NCI-H1436 (cell line): ENCODE results near the gene SLC15A3.

Experiments used
- DNase-seq: peaks from one replicate; lab custom pipeline; 2025; lab: John Stamatoyannopoulos, UW

SLC15A3 gene

DNA sequence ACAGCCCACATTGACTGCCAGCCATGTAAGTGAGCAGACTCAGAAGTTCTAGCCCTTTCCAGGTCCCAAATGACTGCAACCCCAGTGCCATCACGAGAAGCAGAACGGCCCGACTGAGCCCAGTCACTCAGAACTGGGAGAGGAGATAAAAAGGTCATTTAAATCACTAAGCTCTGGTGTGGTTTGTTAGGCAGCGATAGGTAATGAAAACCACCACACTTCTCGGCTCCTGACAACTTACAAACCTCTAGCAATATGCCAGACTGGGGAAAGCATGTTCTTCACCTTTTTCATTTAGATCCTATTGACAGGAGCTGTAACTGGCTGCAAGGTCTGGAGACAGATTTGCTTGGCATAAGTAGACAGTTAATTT, 6.7 kb downstream of the SLC15A3 start:
- no peak for DNase-seq

DNA sequence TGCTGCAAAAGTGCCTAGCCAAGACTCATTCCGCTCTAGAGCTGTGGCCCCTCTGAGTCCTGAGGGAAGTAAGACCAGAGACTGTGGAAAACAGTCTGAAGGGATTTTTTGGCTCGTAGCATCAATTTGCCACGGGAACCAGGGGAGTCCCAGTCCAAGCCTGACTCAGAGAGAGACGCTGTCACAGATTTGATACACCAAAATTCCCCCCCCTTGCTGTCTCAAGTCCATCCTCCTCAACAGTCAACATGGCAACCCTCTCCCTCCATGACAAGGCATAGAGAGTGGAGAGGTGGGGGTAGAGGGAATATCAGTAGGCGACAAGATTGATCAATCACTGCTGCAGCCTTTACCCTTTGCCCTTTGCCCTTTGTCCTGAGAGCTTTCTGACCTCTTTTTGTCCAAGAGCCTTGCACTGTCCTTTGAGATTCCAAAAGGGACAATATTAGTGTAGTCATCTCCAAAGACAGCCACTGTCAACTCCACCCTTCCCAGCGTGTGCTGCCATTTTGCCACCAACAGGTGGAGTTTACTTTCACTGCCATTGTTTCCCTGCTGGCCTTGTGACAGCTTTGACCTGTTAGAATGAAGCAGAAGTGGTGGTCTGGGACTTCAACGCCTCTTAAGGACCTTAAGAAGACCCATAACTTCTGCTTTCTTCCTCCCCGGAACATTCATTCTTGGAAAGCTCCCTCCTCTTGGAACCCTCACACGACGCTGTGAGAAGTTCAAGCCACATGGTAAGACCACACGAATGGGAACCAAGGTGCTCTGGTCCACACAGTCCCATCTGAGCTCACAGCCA, 7.3 kb downstream of the SLC15A3 start:
- no peak for DNase-seq

DNA sequence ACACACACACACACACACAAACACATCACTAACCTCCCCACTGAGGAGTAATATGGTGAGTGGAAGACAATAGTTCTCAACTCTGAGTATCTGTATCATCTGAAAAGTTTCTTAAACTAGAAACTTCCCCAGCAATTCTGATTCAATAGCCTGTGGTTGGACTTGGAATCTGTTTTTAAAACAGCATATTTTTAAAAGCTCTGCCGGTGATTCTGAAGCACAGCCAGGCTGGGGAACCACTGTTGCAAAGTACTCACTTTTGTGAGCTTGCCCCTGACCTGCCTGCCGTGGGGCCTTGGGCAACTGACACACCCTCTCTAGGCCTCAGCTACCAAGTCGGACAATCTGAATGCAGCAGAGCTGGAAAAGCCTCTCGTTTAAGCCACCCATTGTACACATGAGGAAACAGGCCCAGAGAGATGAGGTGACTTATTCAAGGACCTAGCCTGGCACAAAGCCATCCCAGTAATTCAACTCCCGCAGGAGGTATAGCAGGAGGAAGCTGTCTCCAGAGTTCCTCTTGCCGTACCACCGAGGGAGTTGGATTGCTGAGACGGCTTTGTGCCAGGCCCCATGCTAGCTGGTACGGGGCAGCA, 8.9 kb downstream of the SLC15A3 start:
- DNase-seq = peak; percentile 33

DNA sequence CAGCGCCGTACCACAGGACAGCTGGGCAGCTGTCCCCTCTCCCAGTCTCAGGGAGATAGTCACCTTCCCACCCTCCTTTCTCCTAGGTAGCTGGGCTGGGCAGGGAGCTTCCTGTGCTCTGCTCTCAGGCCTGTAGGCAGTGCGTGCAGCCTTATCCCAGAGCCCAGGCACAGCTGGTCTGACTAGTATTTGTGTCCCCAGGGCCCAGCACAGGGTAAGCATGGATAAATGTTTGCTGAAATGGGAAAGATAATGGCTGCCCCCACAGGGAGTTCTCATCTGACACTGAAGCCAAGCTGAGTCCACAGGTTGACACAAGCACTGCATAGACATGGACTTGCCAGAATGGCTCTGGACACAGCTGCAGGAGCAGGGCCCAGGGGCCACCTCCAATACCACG, 9.8 kb downstream of the SLC15A3 start:
- DNase-seq = no peak

DNA sequence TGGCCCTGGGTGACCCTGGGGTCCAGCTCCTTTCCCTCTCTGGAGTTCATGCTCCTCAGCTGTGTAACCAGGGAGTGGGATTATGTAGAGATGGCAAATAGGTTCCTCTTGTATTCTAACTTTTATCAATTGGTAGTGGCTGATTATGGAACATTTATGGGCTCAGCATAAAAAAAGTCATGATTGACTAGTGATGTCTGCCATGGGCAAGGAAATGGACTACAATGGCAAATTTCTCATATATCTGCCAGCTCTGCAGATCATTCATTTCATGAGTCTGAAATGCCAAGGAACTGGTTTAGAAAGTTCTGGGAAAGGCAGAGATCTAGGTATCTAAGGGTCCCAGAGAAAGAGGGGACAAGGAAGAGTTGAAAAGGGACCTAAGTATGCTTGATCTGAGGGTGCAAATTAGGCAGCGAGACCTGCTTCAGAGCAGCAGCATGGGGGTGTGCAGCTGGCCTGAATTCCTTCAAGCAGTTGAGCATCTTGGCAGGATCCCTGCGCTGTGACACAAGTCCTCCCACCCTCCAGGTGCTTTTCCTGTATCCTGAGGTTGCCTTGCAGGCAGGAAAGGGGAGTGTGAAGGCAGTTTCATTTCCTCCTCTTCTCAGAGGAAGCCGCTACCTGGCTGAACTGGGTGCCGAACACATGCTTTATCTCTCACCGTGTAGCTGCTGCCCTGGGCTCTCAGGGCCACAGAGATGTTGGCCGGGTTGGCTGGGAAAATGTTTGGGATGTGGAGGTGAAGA, 10.4 kb downstream of the SLC15A3 start:
- no peak for DNase-seq

DNA sequence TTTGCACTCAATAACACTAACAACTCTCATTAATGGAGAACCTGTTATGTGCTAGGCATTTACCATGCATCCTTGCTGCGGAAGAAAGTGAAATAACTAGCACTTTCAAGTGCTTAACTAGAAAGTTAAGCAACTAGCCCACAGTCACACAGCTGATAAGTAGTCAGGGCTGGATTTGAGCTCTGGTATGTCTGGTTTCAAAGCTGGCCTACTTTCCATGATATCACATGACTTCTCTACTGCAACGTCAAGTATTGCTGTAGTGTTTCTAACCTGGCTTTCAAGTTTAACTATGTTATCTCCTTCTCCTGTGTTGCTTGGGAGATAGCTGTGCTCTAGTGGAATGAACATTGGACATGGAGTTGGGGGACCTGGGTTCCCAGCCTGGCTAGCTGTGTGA, 12.1 kb downstream of the SLC15A3 start:
- DNase-seq = no peak

DNA sequence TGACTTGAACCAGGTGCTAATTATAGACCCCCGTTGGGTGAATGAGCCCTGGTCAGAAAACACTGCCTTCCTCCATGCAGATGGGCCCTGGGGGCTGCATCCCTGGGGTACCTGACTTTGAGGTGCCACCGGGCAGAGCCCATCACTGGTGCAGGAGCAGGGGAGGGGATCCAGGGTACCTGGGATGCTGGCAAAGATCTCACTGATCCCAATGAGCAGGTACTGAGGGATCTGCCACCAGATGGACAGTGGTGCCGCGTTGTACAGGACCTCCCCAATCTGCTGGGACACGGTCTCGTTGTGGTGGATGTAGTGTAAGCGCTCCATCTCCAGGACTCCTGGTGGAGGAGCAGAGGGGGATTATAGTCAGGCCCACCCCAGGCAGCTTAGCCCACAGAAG, 12.7 kb downstream of the SLC15A3 start:
- no peak for DNase-seq

DNA sequence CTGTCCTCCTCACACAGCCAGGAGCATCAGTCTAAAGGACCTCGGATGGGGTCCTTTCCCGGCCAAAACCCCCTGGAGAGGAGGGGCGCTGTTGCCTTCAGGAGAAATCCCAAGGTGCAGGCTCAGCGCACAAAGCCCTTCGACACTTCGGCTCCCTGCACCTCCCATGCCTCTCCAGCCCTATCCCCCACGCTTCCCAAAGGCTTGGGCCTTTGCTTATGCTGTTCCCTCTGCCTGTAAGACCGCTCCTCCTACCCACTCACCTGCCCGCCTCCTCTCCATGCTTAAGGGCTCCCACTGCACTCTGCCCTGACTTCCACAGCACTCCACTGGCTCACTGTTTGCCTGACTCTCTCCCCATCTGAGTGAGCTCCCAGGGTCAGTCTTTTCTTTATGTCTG, 13.5 kb downstream of the SLC15A3 start:
- no peak for DNase-seq

DNA sequence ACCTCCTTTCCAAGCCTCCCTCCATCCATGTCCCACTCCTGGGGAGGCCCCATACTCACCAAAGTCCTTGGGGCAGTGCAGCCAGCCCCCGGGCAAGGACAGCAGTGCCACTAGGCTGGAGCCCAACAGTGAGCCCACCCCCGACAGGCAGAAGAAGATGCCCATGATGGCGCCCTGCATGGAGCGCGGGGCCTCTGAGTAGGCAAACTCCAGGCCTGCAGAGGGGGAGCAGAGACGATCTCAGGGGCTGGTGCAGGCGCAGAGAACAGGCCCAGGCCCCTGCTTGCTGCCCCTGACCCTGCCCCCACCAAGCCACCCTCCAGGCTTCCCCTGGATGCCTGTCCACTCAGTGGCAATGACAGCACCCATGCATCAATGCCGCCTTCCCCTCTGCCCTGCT, 14.2 kb downstream of the SLC15A3 start:
- no peak for DNase-seq

DNA sequence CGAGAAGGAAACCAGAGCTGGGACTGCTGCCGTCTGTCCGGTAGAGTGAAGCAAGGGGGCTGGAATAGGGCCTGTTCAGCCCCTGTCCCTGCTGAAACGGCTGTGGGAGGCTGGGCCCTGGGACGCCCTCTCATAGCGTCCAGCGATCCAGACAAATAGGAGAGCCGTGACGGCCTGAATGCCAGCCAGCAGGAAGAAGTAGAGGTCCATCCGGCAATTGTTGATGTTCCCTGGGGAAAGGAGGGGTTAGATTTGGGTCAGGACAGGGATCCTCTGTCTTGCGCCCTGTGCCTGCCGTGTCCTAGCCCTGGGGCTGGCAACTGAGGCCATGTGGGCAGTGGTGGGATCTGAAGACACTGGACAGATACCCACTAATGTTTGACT, 14.8 kb downstream of the SLC15A3 start:
- no peak for DNase-seq

DNA sequence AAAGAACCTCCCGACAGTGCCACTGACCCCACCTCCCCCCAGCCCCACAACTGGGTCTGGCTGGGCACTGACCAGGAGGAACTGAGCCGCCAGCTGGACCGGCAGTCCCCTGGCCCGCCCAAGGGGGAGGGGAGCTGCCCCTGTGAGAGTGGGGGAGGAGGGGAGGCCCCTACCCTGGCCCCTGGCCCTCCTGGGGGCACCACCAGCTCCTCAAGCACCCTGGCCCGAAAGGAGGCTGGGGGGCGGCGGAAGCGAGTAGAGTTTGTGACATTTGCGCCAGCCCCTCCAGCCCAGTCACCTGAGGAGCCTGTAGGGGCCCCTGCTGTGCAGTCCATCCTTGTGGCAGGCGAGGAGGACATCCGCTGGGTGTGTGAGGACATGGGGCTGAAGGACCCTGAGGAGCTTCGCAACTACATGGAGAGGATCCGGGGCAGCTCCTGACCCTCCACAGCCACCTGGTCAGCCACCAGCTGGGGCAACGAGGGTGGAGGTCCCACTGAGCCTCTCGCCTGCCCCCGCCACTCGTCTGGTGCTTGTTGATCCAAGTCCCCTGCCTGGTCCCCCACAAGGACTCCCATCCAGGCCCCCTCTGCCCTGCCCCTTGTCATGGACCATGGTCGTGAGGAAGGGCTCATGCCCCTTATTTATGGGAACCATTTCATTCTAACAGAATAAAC, 15.4 kb downstream of the SLC15A3 start:
- no peak for DNase-seq

DNA sequence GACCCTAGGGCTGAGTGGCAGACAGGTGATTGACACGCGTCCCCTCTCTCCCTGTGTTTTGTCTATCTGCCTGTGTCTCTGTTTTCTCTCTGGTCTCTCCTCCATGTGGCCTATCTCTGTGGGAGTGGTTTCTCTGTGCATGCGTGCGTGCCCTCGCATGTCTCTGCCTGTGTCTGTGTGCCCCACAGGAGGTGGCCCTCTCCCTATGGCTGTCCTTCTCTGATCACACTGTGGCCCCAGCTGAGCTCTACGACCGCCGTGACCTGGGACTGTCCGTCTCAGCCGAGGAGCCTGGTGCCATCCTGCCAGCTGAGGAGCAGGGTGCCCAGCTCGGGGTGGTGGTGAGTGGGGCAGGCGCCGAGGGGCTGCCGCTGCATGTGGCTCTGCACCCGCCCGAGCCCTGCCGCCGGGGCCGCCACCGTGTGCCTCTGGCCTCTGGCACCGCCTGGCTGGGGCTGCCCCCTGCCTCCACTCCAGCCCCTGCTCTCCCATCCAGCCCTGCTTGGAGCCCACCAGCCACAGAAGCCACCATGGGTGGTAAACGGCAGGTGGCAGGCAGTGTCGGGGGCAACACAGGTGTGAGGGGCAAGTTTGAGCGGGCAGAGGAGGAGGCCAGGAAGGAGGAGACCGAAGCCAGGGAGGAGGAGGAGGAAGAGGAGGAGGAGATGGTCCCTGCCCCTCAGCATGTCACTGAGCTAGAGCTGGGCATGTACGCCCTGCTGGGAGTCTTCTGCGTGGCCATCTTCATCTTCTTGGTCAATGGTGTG, 16.1 kb downstream of the SLC15A3 start:
- no peak for DNase-seq

DNA sequence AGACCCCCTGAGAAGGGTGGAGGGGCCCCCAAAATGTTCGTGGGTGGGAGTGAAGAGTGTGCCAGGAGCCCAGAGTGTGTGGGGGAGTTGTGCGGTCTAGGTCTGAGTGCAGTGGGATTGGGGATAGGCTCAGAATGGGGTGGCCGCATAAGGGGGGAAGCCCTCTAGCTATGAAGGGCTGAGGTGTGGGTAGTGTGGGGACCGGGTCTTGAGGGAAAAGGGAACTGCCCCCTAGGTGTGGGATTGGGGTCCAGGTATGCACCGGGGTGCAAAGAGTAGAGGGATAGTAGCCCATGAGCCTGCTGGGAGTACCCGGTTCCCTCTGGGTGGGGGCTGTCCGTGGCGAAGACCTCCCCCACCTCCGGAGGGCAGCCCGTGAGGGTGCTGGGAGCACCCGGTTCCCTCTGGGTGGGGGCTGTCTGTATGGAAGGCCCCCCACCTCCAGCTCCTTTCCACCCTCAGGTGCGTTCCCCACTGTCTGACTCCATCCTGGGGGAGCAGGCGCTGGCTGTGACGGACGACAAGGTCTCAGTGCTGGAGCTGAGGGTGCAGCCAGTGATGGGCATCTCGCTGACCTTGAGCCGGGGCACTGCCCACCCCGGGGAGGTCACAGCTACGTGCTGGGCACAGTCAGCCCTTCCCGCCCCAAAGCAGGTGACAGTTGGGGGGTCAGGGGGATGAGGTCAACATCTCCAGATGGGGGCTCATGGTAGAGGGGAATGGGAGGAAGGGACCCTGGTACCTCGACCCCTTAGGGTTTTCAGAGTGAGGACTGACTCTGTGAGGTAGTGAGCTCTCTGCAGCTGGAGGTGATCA, 17.0 kb downstream of the SLC15A3 start:
- DNase-seq = no peak

DNA sequence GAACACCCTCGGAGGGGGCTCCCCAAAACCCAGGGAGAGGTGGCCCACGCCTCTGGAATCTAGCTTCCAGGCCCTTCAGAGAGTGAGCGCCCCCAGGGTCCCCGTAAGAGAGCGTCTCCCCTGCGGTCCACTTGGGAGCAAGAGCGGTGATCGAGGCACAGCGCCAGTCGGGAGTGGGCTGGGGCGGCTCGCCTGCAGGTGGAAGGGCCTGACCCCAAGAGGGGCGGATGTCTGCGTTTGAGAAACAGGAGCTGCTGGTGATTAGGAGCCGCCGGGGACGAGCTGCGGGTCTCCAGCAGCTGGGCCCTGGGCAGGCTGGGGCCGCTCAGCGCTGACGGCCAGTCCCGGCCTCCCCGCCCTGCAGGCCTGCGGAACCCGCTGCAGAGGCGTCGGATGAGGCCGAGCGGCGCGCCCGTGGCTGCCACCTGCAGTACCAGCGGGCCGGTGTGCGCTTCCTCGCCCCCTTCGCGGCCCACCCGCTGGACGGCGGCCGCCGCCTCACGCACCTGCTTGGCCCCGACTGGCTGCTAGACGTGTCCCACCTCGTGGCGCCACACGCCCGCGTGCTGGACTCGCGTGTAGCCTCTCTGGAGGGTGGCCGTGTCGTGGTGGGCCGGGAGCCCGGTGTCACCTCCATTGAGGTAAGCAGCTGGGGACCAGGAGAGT, 17.7 kb downstream of the SLC15A3 start:
- DNase-seq = no peak

DNA sequence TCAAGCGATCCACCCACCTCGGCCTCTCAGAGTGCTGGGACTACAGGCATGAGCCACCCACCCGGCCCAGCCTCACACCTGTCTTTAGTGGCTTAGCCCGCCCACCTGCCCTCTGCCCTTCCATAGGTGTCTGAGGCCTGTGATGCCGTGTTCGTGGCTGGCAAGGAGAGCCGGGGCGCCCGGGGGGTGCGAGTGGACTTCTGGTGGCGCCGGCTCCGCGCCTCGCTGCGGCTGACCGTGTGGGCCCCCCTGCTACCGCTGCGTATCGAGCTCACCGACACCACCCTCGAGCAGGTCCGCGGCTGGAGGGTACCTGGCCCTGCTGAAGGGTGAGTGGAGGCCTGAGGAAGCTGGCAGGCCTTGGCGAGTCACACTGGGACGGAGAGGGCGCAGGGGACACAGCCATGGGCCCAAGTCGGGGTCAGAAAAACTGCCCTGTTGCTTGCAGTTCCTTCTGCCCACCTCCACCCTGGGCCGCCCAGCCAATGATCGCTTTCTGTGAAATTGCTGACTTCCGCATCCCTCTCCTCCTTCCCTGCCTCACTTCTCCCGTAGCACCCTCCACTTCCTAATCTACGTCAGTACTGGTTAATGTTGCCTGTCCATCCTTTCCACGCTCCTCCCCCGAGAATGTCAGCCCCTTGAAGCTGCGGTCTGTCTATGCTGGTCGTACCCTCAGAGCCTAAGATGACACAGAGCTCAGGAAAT, 18.4 kb downstream of the SLC15A3 start:
- DNase-seq = no peak

DNA sequence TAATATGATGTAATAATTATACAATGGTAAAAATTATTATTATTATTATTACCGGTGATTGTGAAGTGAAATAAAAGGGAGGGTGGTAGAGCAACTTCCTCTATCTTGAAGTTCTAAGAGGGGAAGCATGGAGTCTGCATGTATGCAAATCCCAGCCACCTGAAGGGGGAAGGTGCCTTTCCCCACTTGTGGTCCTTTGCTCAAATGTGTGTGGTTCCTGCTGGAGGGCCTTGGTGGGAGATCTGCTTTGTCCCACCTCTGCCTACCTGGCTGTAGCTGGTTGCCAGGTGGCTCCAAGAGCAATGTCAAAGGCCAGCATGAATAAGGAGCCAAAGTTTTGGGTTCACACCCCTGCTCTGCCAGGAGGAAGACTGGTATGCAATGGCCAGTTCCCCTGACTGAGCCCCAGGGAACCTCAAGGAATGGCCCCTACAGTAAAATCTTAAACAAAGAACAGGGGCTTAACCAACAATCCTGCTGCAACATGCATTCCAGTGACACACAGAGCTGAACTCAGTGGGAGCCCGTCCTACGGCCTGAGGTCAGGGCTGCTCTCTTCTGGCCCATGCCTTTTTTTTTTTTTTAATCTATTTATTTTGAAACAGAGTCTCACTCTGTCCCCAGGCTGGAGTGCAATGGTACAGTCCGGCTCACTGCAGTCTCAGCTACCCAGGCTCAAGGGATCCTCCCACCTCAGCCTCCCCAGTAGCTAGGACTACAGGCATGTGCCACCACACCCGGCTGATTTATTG, 19.2 kb downstream of the SLC15A3 start:
- DNase-seq = no peak

DNA sequence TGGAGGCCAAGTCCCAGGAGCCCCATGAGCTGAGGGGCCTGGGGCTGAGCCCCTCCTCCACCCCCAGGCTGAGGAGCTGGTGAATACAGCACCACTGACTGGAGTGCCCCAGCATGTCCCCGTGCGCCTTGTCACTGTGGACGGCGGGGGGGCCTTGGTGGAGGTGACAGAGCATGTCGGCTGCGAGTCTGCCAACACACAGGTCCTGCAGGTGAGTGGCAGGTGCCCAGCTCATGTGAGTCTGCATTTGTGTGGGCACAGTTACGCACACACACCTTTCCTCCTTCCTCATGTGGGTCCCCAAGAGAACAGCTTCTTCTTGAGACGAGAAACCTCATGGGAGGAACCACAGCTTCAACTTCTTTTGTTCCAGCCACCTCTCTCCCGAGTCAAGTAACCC, 20.1 kb downstream of the SLC15A3 start:
- DNase-seq = no peak

DNA sequence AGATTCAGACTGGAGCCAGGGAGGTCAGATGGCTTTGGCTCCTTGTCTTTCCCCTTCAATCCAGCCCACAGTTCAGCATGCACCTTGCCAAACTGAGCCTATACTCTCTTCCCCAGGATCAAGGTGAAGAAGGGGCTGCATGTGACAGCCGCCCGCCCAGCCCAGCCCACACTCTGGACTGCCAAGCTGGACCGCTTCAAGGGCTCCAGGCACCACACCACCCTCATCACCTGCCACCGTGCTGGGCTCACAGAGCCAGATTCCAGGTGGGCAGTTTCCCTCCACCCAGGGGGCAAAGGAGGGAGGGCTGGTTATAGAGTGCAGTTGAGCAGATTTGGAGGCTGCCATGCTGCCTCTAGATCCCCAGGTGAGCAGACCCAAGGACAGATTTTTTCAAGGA, 21.6 kb downstream of the SLC15A3 start:
- no peak for DNase-seq

DNA sequence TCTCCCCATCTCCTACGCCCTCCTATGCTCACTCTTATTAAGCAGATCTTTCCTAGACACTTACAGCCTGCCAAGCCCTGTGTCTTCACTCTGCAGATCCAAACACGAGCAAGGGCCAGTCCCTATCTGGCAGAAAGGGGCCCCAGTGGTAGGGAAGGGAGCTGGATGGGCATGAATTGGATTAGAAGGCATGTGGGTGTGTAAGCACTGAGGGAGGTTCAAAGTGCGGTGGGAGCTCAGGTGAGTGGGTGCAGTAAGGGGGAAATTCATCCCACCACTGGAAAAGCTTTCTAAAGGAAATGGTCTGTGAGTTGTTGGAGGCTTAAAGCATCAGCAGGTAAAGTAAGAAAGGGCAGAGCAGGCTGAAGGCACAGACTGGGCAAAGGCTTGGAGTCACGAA, 22.2 kb downstream of the SLC15A3 start:
- no peak for DNase-seq
